Measurements from ENCODE around the gene CXCL3. TPM values are rescaled to one million over a fixed set of nuclear protein-coding genes. Genes with fewer than 3 reads are reported as not detected.
"Not testable (repeated sequence)": the region's sequence is repeated elsewhere in the genome, so short reads cannot be mapped to it uniquely, and the experiment has no call there.

Gene CXCL3
- total RNA-seq (2014; rRNA removed; shearing (Covaris generic); ENCODE audit: low replicate concordance), result not detected in 2 replicates

- in situ Hi-C loops (cut with HindIII; ENCODE audit: low pct_unique_long_range_greater_than_20kb, low sequenced_read_pairs), result no loop called here
- DNase-seq (ENCODE audit: low read depth), result peak; percentile 63
Measured at GRCh38 chr4:74038425-74039314, at the start of gene CXCL3. Gene CXCL3 (minus strand): TSS chr4:74038689. CDS start chr4:74038611, 78 bp downstream.

DNA sequence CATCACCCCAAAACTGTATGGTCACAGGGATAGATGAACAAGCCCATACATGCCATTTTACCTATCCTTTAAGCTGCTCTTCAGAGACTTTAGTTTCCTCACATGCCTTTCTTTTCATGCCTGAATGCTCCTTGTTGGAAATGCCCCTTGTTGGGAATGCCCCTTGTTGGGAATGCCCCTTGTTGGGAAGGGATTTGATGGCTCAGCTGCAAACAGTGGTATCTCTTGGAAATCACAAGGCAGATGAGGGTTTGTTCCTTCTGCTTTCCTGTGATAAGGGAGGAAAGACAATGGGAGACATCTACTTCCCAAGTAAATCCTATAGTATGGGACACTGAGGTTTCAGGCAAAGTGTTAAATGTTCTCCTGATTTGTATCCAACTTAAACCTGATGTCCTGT, 49.0 kb upstream of the CXCL3 start:
- in situ Hi-C loops (cut with HindIII; ENCODE audit: low pct_unique_long_range_greater_than_20kb, low sequenced_read_pairs), result no loop called here

GRCh38 chr4:74085669-74086068, 47.2 kb upstream of the CXCL3 start:
- no peak for DNase-seq (ENCODE audit: low read depth)
- in situ Hi-C loops (cut with HindIII; ENCODE audit: low pct_unique_long_range_greater_than_20kb, low sequenced_read_pairs), result no loop called here

More for the DNA sequence above, 49.0 kb upstream of the CXCL3 start:
- peak; percentile 18 for DNase-seq (ENCODE audit: low read depth)

- DNase-seq (ENCODE audit: low read depth), result no peak
- in situ Hi-C loops (cut with HindIII; ENCODE audit: low pct_unique_long_range_greater_than_20kb, low sequenced_read_pairs), result no loop called here
Measured at GRCh38 chr4:74084984-74085383, 46.5 kb upstream of the CXCL3 start.

- DNase-seq (ENCODE audit: low read depth), result no peak
- in situ Hi-C loops (cut with HindIII; ENCODE audit: low pct_unique_long_range_greater_than_20kb, low sequenced_read_pairs), result no loop called here
Measured at GRCh38 chr4:74083546-74083945, 45.1 kb upstream of the CXCL3 start.

GRCh38 chr4:74081035-74081434, 42.5 kb upstream of the CXCL3 start:
- in situ Hi-C loops (cut with HindIII; ENCODE audit: low pct_unique_long_range_greater_than_20kb, low sequenced_read_pairs), result no loop called here
- DNase-seq (ENCODE audit: low read depth), result no peak

GRCh38 chr4:74080351-74080750, 41.9 kb upstream of the CXCL3 start:
- in situ Hi-C loops (cut with HindIII; ENCODE audit: low pct_unique_long_range_greater_than_20kb, low sequenced_read_pairs), result not testable (repeated sequence)

GRCh38 chr4:74079024-74079423, 40.5 kb upstream of the CXCL3 start:
- DNase-seq (ENCODE audit: low read depth); in situ Hi-C loops (cut with HindIII; ENCODE audit: low pct_unique_long_range_greater_than_20kb, low sequenced_read_pairs): not testable (repeated sequence)

More at GRCh38 chr4:74080351-74080750, 41.9 kb upstream of the CXCL3 start:
- DNase-seq (ENCODE audit: low read depth), result not testable (repeated sequence)

DNA sequence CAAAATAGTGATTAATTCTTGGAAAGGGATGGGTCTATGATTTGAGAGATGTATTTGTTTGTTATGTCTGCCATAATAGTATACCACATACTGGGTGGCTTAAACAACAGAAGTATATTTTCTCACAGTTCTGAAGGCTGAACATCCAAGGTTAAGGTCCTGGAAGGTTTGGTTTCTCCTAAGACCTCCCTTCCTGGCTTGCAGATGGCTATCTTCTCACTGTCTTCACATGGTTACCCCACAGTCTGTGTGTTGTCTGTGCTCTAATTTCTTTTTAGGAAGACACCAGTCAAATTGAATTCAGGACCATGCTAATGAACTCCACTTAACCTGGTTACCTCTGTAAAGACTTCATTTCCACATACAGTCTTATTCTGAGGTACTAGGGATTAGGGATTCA, 34.9 kb upstream of the CXCL3 start:
- no peak for DNase-seq (ENCODE audit: low read depth)
- in situ Hi-C loops (cut with HindIII; ENCODE audit: low pct_unique_long_range_greater_than_20kb, low sequenced_read_pairs), result no loop called here

GRCh38 chr4:74072739-74073138, 34.2 kb upstream of the CXCL3 start:
- in situ Hi-C loops (cut with HindIII; ENCODE audit: low pct_unique_long_range_greater_than_20kb, low sequenced_read_pairs), result no loop called here

DNA sequence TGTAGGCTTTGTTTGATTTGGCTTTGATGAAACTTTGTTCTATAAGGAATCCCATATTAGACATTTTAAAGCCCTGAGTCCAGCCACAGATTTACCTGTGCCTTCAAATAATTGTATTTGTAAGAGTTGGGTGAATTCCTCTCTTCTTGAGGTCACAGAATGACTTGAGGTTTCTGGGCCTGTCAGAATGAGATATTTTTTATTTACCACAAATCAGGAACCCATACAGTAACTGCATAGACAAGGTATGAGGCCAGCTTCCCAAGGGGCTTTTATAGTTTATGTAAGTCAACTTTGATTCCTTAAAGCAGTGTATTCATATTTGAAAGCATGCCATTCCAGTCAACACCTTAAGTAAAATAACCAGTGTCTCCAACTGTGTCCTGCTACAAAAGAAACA, 29.1 kb upstream of the CXCL3 start:
- in situ Hi-C loops (cut with HindIII; ENCODE audit: low pct_unique_long_range_greater_than_20kb, low sequenced_read_pairs), result no loop called here
- DNase-seq (ENCODE audit: low read depth), result no peak

More at GRCh38 chr4:74072739-74073138, 34.2 kb upstream of the CXCL3 start:
- no peak for DNase-seq (ENCODE audit: low read depth)

GRCh38 chr4:74066232-74066631, 27.7 kb upstream of the CXCL3 start:
- in situ Hi-C loops (cut with HindIII; ENCODE audit: low pct_unique_long_range_greater_than_20kb, low sequenced_read_pairs), result no loop called here
- no peak for DNase-seq (ENCODE audit: low read depth)

DNA sequence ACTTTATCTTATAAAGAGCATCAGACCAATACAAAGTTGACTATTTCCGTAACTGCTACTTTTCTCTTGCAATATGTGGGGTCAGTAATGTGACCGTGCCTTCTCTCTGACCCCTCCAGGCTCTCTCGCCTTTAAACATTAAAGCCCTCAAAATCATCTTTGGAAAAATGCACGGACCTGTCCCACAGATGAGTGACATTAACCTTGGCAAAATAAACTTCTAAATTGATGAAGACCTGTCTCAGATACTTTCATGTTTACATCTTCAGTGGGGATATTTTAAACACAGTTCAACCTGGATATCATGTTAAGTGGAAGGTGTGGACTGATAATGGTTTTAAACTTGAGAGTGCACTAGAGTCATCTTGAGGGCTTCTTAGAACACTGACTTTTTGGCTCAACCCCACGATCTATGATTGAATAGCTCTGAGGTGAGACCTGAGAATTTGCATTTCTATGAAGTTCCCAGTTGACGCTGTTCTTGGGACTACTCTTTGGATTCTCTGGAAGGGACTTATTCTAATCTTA, 26.7 kb upstream of the CXCL3 start:
- in situ Hi-C loops (cut with HindIII; ENCODE audit: low pct_unique_long_range_greater_than_20kb, low sequenced_read_pairs), result no loop called here
- DNase-seq (ENCODE audit: low read depth), result no peak

DNA sequence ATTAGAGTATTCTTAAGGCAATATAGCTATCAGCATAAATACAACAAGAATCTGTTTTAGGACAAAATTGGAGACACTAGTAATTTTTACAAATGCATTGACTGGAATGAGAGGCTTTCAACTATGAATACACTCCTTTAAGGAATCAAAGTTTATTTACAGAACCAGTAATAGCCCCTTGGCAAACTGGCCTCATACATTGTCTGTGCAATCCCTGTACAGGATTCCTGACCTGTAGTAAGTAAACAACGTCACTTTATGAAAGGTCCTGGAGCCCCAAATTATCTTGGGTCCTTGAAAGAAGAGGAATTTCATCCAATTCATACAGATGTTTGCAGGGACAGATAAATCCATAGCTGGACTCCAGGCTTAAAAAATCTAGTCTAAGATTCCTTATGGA, 25.4 kb upstream of the CXCL3 start:
- in situ Hi-C loops (cut with HindIII; ENCODE audit: low pct_unique_long_range_greater_than_20kb, low sequenced_read_pairs), result no loop called here
- DNase-seq (ENCODE audit: low read depth), result no peak

DNA sequence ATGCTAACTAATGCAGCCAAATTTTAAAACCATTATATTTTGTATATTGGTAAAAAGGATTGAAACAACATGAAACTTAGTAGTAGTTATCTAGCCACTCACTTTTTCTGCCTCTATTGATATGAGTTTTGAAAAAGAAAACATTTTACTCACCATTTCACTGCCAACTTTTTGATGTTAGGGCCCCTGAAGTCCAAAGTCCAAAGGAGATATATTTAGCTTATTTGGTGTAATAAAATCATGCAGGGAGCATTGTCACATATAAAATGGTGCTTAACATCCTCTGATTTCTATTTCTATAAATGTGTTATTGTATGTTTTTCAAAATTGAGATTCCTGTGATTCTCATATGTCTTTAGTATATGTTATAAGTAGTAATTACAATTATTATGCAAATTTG, 24.5 kb upstream of the CXCL3 start:
- no peak for DNase-seq (ENCODE audit: low read depth)
- in situ Hi-C loops (cut with HindIII; ENCODE audit: low pct_unique_long_range_greater_than_20kb, low sequenced_read_pairs), result no loop called here

- in situ Hi-C loops (cut with HindIII; ENCODE audit: low pct_unique_long_range_greater_than_20kb, low sequenced_read_pairs), result no loop called here
- DNase-seq (ENCODE audit: low read depth), result no peak
Measured at GRCh38 chr4:74061430-74061829, 22.9 kb upstream of the CXCL3 start.

DNA sequence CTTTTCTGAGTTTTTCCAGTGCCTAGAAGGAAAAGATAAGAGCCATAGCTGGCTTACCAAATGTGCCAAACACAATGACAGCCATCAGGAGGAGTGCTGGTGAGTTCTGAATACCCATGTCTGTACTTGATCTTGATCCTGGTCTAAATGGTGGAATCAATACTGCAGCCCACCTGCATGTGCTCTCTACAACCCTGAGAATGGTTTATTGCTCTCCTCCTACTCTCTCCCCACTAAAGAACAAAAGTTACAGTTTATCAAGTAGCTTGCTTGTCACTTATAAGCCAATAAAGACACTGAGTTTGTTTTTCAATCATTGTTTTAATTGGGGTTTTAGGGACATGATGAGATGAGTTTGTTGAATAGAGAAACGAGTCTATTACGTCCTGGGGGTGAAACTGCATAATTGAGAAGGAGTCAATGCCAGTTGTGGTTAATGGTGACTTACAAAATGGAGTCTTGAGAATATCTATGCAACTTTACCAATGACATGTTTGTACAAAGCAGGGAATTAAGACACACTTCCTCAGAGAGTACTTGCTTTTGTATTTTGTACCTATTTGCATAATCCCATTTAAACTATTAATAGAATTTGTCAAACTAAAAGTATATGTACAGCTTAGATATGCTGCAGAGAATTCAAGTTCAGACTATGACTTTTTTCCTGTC, 20.8 kb upstream of the CXCL3 start:
- no peak for DNase-seq (ENCODE audit: low read depth)
- in situ Hi-C loops (cut with HindIII; ENCODE audit: low pct_unique_long_range_greater_than_20kb, low sequenced_read_pairs), result no loop called here

- no peak for DNase-seq (ENCODE audit: low read depth)
- in situ Hi-C loops (cut with HindIII; ENCODE audit: low pct_unique_long_range_greater_than_20kb, low sequenced_read_pairs), result no loop called here
Measured at GRCh38 chr4:74058048-74058651, 19.7 kb upstream of the CXCL3 start.

GRCh38 chr4:74057588-74057987, 19.1 kb upstream of the CXCL3 start:
- in situ Hi-C loops (cut with HindIII; ENCODE audit: low pct_unique_long_range_greater_than_20kb, low sequenced_read_pairs), result no loop called here
- DNase-seq (ENCODE audit: low read depth), result no peak
